HepG2 (cell line): ENCODE data around the gene ATE1. TPM values are rescaled to one million over a fixed set of nuclear protein-coding genes. Genes with fewer than 3 reads are reported as not detected.

Source experiments
- ISX ChIP-seq: sonication (generic); formaldehyde crosslinking; conservative IDR thresholded peaks from 2 replicates; pipeline ENCODE4 v1.5.0; 2020; ENCODE audit warnings: missing genetic modification reagents
- MIER3 ChIP-seq: IDR thresholded peaks from 2 replicates; pipeline ENCODE4 v1.6.1; 2016; ENCODE audit warnings: missing compliant biosample characterization, borderline replicate concordance
- NFE2L2 ChIP-seq: fragments of 150-350 bp; IDR thresholded peaks from 2 replicates; pipeline ENCODE4 v1.6.1; 2014; ENCODE audit warnings: low read length
- NFYB ChIP-seq: sonication (generic); formaldehyde crosslinking; IDR thresholded peaks from 2 replicates; pipeline ENCODE4 v1.4.0; 2020; ENCODE audit warnings: missing genetic modification reagents
- PAWR ChIP-seq: sonication (generic); formaldehyde crosslinking; IDR thresholded peaks from 2 replicates; pipeline ENCODE4 v1.4.0; 2020; ENCODE audit warnings: missing genetic modification reagents, mild to moderate bottlenecking, borderline replicate concordance
- RFXANK ChIP-seq: IDR thresholded peaks from 2 replicates; pipeline ENCODE4 v1.6.1; 2016
- SAP130 ChIP-seq: IDR thresholded peaks from 2 replicates; pipeline ENCODE4 v1.6.1; 2016; ENCODE audit warnings: low read depth
- SIX4 ChIP-seq: sonication (generic); formaldehyde crosslinking; IDR thresholded peaks from 2 replicates; pipeline ENCODE4 v1.4.0; 2020; ENCODE audit warnings: missing genetic modification reagents
- ZFY ChIP-seq: sonication (generic); formaldehyde crosslinking; IDR thresholded peaks from 2 replicates; pipeline ENCODE4 v1.4.0; 2020; ENCODE audit warnings: missing genetic modification reagents
- ZNF839 ChIP-seq: sonication (generic); formaldehyde crosslinking; IDR thresholded peaks from 2 replicates; pipeline ENCODE4 v1.4.0; 2020; ENCODE audit warnings: missing genetic modification reagents, mild to moderate bottlenecking, borderline replicate concordance
- polyA plus RNA-seq, 8 experiments: library from polyadenylated mRNA; depleted of rRNA in 3 of 8; stranded (reverse) in 7 of 8; unstranded in 1 of 8; fragments of >200 nt; fragmentation: Illumina TruSeq in 4 of 8; extraction: Trizol in 4 of 8; gene quantifications; 2 replicates each; pipeline versions ENCODE4 v1.2.1 to v1.2.3, GENCODE V29; 2011 to 2016; ENCODE audit warnings: low read depth in 4 of 8, missing spikeins in 1 of 8, mixed read lengths in 1 of 8; ENCODE audit not compliant: insufficient read depth in 1 of 8
- total RNA-seq, 5 experiments: library from RNA; depleted of rRNA; stranded (reverse); fragments of >200 nt; fragmentation: Illumina TruSeq; extraction: Trizol; gene quantifications; 2 replicates each; pipeline ENCODE4 v1.2.3, GENCODE V29; 2016; ENCODE audit warnings: low read depth in 1 of 5
- TF ChIP-seq, protein P1 (sequence below): fragments of 450-650 bp; IDR thresholded peaks from 2 replicates; pipeline ENCODE4 v1.6.1; 2016
- TF ChIP-seq, protein P2 (sequence below): sonication (generic); formaldehyde crosslinking; conservative IDR thresholded peaks from 2 replicates; pipeline ENCODE4 v1.5.0; 2020; ENCODE audit warnings: missing genetic modification reagents
- TF ChIP-seq, protein P3 (sequence below): sonication (generic); formaldehyde crosslinking; IDR thresholded peaks from 2 replicates; pipeline ENCODE4 v1.5.1; 2020; ENCODE audit warnings: mild to moderate bottlenecking, missing genetic modification reagents, borderline replicate concordance
- TF ChIP-seq, protein P4 (sequence below): IDR thresholded peaks from 2 replicates; pipeline ENCODE4 v1.6.1; 2016; ENCODE audit warnings: missing compliant biosample characterization, missing genetic modification reagents, borderline replicate concordance
- TF ChIP-seq, protein P5 (sequence below): sonication (generic); formaldehyde crosslinking; IDR thresholded peaks from 2 replicates; pipeline ENCODE4 v1.8.1; 2023; ENCODE audit warnings: mild to moderate bottlenecking, moderate library complexity, missing genetic modification reagents
- TF ChIP-seq, protein P6 (sequence below): sonication (generic); formaldehyde crosslinking; IDR thresholded peaks from 2 replicates; pipeline ENCODE4 v1.4.0; 2020; ENCODE audit warnings: missing genetic modification reagents
- TF ChIP-seq, protein P7 (sequence below): sonication (generic); formaldehyde crosslinking; IDR thresholded peaks from 2 replicates; pipeline ENCODE4 v1.4.0; 2020; ENCODE audit warnings: low read depth, missing genetic modification reagents

The ATE1 gene
- total and polyA plus RNA-seq, 2 of the 13 experiments (the other 11 are each of a cell fraction or from before 2014, with no cell fraction given), result 17.5 to 42.2 TPM

DNA sequence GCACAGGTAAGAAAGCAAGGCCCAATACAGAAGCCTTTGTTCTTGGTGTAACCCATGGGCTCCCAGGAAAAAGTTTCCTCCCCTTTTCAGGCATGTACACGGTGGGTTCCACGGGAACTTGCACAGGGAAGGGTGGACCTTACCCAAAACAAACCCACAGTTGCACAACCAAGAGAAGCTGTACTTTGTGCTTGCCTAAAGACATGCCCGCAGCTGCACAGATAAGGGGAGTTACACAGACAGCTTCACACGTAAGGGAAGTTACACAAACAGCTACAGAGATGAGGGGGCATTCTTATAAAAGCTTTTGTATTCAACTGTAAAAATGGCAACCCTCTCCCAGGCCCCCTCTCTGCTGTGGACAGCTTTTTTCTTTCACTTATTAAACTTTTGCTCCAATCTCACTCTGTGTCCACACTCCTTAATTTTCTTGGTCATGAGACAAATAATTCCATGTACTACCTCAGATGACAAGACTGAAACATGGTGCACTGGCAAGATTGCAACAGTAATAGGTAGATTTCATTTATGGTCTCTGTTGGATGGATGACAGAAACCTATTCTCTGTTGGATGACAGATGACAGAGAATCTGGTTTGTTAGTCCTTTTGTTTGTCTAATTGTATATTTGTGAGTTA is 72.9 kb downstream of the ATE1 start (continued):
- TF ChIP-seq, protein P1, sequence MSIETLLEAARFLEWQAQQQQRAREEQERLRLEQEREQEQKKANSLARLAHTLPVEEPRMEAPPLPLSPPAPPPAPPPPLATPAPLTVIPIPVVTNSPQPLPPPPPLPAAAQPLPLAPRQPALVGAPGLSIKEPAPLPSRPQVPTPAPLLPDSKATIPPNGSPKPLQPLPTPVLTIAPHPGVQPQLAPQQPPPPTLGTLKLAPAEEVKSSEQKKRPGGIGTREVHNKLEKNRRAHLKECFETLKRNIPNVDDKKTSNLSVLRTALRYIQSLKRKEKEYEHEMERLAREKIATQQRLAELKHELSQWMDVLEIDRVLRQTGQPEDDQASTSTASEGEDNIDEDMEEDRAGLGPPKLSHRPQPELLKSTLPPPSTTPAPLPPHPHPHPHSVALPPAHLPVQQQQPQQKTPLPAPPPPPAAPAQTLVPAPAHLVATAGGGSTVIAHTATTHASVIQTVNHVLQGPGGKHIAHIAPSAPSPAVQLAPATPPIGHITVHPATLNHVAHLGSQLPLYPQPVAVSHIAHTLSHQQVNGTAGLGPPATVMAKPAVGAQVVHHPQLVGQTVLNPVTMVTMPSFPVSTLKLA, result no peak
- peak; percentile 73; the same call in 1 of the 2 replicates for TF ChIP-seq MIER3 (CRISPR knock-in tag)
- TF ChIP-seq NFYB (CRISPR knock-in tag), result no peak
- TF ChIP-seq, protein P2, sequence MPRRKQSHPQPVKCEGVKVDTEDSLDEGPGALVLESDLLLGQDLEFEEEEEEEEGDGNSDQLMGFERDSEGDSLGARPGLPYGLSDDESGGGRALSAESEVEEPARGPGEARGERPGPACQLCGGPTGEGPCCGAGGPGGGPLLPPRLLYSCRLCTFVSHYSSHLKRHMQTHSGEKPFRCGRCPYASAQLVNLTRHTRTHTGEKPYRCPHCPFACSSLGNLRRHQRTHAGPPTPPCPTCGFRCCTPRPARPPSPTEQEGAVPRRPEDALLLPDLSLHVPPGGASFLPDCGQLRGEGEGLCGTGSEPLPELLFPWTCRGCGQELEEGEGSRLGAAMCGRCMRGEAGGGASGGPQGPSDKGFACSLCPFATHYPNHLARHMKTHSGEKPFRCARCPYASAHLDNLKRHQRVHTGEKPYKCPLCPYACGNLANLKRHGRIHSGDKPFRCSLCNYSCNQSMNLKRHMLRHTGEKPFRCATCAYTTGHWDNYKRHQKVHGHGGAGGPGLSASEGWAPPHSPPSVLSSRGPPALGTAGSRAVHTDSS (CRISPR knock-in tag), result no peak
- no peak for TF ChIP-seq ISX (CRISPR knock-in tag)
- TF ChIP-seq, protein P3, sequence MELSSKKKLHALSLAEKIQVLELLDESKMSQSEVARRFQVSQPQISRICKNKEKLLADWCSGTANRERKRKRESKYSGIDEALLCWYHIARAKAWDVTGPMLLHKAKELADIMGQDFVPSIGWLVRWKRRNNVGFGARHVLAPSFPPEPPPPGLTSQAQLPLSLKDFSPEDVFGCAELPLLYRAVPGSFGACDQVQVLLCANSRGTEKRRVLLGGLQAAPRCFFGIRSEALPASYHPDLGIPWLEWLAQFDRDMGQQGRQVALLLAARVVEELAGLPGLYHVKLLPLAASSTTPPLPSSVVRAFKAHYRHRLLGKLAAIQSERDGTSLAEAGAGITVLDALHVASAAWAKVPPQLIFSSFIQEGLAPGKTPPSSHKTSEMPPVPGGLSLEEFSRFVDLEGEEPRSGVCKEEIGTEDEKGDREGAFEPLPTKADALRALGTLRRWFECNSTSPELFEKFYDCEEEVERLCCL, result no peak
- no peak for TF ChIP-seq ZNF839 (CRISPR knock-in tag)
- TF ChIP-seq, protein P4, sequence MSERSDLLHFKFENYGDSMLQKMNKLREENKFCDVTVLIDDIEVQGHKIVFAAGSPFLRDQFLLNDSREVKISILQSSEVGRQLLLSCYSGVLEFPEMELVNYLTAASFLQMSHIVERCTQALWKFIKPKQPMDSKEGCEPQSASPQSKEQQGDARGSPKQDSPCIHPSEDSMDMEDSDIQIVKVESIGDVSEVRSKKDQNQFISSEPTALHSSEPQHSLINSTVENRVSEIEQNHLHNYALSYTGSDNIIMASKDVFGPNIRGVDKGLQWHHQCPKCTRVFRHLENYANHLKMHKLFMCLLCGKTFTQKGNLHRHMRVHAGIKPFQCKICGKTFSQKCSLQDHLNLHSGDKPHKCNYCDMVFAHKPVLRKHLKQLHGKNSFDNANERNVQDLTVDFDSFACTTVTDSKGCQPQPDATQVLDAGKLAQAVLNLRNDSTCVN (CRISPR knock-in tag), result no peak
- TF ChIP-seq, protein P5, sequence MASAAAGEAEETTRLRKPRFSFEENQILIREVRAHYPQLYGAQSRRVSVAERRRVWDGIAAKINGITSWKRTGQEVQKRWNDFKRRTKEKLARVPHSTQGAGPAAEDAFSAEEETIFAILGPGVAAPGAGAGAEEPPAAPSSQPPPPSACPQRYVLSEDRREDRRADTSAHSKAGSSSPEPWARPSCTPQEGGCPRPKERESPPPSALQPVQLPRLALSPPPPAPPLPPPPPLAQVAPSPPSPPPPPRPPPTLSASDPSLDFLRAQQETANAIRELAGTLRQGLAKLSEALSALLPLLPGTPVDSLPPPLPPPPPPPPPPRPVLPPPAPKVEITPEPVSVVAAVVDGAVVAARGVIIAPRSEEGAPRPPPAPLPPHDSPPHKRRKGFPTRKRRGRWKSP (CRISPR knock-in tag), result peak; percentile 30; the same call in 1 of the 2 replicates
- peak; percentile 80 for TF ChIP-seq SAP130 (CRISPR knock-in tag)
- no peak for TF ChIP-seq NFE2L2
- 0 out of 2 replicates have a peak, but pooled peaks have one; percentile 31 for TF ChIP-seq ZFY (CRISPR knock-in tag)
- TF ChIP-seq, protein P6, sequence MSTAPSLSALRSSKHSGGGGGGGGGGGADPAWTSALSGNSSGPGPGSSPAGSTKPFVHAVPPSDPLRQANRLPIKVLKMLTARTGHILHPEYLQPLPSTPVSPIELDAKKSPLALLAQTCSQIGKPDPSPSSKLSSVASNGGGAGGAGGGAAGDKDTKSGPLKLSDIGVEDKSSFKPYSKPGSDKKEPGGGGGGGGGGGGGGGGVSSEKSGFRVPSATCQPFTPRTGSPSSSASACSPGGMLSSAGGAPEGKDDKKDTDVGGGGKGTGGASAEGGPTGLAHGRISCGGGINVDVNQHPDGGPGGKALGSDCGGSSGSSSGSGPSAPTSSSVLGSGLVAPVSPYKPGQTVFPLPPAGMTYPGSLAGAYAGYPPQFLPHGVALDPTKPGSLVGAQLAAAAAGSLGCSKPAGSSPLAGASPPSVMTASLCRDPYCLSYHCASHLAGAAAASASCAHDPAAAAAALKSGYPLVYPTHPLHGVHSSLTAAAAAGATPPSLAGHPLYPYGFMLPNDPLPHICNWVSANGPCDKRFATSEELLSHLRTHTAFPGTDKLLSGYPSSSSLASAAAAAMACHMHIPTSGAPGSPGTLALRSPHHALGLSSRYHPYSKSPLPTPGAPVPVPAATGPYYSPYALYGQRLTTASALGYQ (CRISPR knock-in tag), result no peak
- TF ChIP-seq PAWR, result no peak
- TF ChIP-seq, protein P7, sequence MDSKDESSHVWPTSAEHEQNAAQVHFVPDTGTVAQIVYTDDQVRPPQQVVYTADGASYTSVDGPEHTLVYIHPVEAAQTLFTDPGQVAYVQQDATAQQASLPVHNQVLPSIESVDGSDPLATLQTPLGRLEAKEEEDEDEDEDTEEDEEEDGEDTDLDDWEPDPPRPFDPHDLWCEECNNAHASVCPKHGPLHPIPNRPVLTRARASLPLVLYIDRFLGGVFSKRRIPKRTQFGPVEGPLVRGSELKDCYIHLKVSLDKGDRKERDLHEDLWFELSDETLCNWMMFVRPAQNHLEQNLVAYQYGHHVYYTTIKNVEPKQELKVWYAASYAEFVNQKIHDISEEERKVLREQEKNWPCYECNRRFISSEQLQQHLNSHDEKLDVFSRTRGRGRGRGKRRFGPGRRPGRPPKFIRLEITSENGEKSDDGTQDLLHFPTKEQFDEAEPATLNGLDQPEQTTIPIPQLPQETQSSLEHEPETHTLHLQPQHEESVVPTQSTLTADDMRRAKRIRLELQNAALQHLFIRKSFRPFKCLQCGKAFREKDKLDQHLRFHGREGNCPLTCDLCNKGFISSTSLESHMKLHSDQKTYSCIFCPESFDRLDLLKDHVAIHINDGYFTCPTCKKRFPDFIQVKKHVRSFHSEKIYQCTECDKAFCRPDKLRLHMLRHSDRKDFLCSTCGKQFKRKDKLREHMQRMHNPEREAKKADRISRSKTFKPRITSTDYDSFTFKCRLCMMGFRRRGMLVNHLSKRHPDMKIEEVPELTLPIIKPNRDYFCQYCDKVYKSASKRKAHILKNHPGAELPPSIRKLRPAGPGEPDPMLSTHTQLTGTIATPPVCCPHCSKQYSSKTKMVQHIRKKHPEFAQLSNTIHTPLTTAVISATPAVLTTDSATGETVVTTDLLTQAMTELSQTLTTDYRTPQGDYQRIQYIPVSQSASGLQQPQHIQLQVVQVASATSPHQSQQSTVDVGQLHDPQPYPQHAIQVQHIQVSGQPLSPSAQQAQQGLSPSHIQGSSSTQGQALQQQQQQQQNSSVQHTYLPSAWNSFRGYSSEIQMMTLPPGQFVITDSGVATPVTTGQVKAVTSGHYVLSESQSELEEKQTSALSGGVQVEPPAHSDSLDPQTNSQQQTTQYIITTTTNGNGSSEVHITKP (CRISPR knock-in tag), result peak; percentile 46; the same call in 1 of the 2 replicates
- TF ChIP-seq RFXANK (CRISPR knock-in tag), result no peak
- peak; percentile 52; the same call in 1 of the 2 replicates for TF ChIP-seq SIX4 (CRISPR knock-in tag)
